ENCODE results near the gene NEURL1B.
"Not testable (repeated sequence)": the region's sequence is repeated elsewhere in the genome, so short reads cannot be mapped to it uniquely, and the experiment has no call there.

NEURL1B gene, protein sequence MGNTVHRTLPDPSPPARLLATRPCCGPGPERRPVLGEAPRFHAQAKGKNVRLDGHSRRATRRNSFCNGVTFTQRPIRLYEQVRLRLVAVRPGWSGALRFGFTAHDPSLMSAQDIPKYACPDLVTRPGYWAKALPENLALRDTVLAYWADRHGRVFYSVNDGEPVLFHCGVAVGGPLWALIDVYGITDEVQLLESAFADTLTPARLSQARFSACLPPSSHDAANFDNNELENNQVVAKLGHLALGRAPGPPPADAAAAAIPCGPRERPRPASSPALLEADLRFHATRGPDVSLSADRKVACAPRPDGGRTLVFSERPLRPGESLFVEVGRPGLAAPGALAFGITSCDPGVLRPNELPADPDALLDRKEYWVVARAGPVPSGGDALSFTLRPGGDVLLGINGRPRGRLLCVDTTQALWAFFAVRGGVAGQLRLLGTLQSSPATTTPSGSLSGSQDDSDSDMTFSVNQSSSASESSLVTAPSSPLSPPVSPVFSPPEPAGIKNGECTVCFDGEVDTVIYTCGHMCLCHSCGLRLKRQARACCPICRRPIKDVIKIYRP

DNA sequence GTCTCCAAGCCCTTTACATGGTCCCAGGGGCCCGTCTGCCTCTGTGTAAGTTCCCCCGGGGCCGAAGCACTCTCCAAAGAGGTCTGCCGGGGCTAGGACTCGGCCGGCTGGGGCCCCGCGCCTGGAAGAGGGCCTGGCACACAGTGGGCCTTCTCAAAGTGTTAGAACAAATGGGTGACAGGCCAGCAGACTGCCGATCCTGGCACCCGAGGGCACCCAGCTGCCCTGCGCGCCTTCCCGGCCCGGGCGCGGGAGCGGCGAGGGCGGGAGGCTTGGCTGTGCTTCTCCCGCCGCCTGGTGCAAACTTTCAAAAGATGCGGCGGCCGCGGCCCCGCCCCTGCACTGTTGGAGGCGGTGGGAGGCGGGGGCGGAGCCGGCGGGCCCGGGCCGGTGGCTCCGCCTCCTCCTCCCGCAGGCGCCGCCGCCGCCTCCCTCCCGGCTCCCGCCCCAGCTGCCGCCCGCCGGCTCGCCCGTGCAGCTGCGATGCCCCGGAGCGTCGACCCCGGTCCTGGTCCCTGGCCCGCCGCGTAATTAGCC, at the start of gene NEURL1B:
NEURL1B (plus strand) TSS at position 442 of the 537 bp plus-strand sequence. CDS start 144 bp downstream, outside the sequence.
- DNase-seq (ENCODE audit: low spot score): peak; percentile 89

DNA sequence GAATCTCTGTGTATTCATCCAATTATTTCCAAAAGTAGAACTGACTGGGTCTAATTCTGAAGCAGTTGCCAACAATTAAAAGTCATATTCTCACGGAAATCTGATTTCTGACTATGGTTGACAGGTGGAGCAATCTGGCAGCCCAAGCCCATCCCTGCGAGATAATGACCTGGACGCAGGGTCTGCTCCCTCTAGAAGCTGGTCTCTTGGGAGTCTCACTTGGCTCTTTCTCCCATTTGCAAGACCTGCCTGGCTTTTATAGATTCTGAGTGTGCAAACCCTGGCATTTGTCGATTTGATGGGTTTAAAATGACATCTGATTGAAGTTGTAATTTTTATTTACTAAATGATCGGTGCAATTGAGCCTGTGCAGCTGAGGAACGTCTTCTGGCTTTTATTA, 49.4 kb upstream of the NEURL1B start:
- DNase-seq (ENCODE audit: low spot score): no peak

DNA sequence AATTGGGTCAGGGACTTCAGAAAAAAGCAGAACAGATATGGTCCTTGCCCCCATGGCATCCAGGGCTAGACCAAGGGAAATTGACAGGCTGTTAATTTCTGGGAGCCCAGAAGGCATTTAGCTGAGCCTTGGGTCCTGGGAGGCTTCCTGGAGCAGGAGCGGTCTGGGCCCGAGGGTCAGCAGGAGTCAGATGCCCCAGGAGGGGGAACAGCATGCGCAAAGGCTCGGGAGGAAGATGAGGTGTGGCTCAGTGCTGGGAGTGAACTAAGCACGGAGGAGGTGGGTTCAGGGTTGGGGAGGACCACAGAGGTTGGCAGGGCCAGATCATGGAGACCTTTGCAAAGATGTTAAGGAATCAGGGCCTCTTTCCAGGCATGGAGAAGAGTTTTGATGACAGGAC, 48.2 kb upstream of the NEURL1B start:
- no peak for DNase-seq (ENCODE audit: low spot score)

DNA sequence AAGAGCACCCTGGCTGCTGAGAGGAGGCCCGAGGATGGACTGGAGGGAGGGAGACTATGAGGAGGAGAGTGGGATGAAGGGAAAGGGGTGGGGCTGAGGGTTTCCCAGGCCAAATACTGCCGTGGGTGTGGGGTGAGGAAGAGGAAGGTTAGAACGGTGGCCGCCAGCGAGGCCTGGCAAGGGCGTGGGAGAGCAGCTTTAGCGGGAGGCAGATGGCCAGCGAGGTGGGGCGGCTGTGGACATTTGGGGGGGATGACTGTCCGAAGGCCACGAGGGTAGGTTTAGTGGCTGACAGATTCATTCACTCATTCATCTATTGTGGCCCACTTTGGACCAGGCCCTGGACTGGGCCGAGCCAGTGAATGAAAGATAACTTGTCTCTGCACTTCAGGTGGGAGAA, 47.8 kb upstream of the NEURL1B start:
- DNase-seq (ENCODE audit: low spot score): no peak

DNA sequence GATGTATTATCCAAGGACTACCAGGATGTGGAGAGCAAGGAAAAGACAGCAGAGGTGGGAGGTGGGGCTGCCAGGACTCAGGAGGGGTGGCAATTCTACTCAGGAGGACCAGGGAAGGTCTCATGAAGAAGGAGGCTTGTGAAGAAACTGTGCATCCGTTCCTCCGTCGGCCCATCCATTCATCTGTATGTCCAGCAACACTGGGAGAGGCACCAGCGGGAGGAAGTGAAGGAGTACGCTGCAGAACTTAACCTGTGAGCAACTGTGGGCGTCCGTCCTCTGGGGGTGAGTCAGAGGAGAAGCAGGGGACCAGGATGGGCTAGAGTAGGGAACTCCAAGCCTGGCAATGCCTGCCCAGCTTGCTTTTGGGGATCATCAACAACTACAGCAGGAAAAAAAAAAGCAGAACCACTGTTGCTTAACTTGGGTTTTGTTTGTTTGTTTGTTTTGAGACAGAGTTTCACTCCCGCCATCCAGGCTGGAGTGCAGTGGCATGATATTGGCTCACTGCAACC, 47.3 kb upstream of the NEURL1B start:
- no peak for DNase-seq (ENCODE audit: low spot score)

DNA sequence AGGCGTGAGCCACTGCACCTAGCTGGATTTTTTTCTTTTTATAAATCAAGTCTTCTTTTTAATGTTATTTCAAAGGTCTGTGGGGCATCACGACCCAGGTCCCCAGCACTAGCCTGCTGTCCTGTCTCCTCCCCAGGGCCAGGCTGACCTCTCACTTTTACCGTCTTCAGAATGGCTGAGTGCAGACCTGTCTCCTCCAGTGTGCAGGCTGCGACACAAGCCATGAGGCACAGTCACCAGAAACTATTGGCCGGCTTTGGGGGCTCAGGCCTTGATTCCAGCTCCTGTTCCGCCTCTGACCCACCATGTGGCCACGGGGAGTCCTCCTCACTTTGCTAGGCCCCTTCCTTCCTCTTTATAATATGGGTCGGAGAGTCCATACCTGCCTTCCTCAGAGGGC, 46.6 kb upstream of the NEURL1B start:
- no peak for DNase-seq (ENCODE audit: low spot score)

DNA sequence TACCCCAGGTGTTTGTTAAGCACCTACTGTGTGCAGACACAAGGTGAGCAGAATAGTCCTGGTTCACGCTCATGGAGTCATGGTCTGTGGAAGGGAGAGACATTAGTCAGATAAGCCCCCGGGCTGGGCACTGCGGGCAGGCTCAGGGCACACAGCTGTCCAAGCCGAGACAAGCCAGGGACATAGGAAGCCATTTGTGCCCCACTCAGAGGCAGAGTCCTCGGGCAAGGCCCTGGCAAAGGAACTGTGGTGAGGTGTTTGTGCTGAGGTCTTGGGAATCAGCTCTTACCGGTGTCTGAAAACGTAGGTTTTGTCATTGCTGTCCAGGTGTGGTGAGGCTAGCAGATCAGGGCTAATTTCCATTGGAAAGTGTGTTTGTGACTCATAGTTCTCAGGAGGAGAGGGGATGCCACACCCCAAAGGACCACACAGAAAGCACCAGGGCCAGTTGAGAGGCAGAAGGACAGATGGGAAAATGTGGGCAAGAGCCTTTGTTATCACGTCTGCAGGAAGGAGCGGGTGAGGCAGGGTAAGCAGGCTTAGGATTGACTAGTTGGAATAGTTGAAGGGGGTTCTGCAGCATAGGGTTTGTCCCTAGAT, 46.1 kb upstream of the NEURL1B start:
- DNase-seq (ENCODE audit: low spot score): no peak

DNA sequence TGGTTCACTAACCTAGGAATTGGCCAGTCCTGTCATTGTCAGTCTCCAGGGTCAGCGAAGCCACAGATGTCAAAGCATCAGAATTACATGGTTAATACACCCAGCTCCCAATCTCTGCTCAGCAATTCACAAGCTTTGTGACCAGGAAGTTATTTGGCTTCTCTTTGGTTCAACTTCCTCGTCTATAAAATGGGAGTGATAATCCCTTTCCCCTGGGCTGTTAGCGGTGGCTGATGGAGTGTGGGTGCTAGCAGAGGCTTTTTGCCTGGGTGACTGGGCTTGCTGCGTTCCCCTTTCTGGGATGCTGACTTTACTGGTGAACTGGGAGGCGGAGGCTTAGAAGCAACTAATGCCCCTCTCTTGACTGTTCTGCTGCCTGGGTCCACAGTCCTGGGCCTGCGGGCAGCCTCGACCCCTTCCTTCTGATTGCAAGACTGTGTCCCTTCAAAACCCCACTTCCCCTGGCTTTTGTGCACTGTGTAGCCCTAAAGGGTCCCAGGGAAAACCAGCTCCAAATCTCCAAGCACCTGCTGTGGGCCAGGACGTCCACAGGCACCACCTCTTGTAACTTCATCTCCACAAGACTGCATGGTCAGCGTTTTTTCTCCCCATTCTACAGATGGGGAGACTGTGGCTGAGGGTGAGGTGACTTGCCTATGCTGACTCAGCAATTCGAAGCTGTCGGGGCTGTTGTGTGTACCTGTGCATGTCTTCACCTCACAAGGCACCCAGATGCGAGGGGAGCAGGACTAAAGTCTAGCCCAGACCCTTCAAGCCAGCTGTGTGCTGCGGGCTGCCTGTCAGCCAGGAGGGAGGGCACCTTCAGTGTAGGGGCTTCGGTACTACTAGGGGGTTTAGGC, 45.2 kb upstream of the NEURL1B start:
- no peak for DNase-seq (ENCODE audit: low spot score)

DNA sequence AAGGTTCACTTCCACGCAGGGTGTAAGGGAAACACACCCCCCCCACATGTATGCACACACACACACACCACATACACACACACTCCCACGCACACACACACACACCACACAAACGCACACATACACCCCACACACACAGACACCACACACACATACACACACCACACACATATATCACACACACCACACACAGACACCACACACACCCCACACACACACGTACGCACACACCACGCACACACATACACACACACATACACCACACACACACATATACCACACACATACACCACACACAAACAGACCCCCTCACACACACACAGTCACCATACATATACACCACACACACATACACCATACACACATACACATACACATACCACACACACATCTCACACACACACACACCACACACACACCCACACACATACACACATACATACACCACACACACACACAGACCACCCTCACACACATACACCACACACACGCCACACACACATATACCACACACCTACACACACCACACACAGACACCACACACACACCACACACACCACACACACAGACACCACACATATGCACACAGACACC, 44.3 kb upstream of the NEURL1B start:
- no peak for DNase-seq (ENCODE audit: low spot score)

DNA sequence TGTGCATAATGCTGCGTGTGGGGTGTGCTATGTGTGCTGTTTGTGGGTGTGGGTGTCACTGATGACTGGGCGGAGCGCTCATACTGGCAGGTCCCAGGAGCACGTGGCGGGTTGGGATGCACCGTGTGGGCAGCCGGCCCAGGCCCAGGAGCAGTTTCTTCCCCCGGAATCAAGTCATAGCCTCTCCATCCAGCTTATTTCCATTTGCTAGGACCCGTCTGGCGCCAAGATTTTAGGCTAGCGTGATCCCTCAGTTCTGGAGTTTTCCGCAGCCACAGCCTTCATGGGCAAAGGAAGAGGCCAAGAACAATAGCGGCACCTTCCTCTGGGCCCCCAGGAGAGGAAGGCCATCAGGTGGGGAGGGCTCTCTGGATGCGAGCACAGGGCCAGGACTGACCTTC, 43.3 kb upstream of the NEURL1B start:
- DNase-seq (ENCODE audit: low spot score): no peak

DNA sequence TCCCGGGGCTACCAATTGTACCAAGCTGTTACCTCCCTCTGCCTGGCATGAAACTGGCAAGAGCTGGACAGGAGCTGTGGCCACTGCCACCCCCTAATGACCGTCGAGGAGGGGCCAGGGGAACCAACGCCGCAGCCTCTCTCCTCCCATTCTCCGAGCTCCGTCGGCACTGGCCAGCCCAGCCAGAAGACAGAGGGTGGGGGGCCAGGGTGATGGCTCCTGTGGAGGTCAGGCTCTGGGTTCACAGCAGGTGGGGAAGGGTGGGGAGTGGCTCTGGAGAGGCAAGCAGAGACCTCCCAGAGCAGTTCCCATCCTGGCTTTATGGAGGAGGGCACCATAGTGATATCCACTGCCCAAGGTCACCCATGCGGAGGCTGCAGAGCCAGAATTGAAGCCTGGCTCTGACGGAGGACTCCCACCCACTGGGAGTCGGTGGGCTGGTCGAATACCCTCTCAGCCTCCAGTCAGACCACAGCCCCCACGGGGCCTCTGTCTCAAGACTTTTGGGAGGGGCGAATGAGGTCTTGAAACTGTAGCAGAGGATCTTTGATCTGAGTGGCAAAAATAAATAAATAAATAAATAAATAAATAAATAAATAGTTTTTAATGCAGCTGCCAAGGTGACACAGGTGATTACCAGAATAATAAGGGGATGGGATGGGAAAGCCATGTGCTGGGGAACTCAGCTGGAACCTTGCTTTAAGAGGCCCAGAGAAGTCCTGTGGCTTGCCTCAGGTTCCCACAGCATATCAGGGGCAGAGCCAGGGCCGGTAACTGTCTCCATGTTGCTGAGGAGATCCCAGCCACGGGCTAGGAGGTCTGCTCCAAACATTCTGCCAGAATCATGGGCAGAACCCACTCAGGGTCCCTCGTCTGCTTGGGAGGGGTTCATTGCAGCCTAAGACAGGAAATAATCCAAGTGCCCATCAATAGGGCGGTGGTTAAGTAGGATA, 42.5 kb upstream of the NEURL1B start:
- no peak for DNase-seq (ENCODE audit: low spot score)

DNA sequence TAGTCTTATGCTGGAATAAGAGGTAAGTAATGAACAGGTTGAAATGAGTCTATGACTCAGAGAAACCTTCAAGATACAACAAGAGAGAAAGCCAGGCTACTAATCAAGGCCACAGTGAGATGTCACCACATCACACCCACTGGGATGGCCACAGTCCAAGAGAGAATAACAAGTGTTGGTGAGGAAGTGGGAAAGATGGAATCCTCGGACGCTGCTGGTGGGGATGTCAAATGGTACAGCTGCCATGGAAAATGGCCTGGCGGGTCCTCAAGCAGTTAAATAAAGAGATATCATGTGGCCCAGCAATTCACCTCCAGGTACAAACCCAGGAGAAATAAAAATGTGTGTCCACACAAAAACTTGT, 41.9 kb upstream of the NEURL1B start:
- no peak for DNase-seq (ENCODE audit: low spot score)

DNA sequence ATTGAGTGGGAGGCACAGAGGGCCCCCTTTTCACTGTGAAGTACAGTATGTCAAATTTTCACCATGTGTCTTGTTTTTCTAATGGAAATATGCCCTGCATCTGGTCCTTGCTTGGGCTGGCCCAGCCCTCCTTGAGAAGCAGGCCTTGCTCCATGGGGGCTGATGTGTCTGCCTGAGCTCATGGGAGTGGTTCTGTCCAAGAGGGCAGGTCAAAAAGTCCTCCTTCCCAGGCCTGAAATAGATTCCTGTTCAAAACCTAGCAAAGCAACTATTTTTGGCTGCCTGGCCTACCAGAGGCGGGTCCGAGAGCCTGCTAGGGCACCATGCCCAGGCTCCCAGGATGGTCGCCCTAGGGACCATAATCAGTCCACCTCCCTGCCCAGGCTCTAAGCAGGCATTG, 40.5 kb upstream of the NEURL1B start:
- no peak for DNase-seq (ENCODE audit: low spot score)

DNA sequence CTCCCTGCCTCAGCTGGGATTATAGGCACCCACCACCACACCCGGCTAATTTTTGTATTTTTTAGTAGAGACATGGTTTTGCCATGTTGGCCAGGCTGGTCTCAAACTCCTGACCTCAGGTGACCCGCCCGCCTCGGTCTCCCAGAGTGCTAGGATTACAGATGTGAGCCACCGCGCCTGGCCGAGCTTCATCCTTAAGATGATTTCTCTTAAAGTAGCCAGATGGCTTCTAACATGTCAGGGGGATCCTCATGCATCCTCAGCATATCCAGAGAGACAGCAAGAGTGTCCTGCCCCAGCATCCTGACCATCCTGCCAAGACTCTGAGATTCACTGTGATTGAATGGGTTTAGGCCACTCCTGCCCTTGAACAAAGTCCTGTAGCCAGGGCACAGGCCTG, 39.5 kb upstream of the NEURL1B start:
- DNase-seq (ENCODE audit: low spot score): not testable (repeated sequence)

DNA sequence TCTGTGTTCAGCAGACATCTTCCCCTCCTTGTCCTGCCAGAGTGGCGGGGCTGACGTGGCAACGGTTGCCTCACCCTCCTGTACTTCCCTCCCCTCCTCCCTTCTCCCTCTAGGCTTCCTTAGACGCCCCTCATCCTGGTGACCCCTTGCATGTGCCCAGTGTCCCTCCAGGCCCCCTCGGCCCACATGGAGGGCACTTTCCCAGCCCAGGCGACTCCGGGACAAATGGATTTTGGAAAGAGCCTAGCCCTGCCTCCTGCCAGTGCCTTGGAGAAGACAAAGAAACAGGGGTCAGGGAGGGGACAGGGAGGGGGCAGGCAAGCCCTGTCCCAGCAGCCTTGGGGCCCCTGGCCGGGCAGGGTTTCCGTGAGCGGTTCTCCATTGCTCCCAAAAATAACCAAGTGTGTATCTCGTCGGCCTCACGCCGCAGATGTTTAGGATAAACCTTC, 38.3 kb upstream of the NEURL1B start:
- no peak for DNase-seq (ENCODE audit: low spot score)

DNA sequence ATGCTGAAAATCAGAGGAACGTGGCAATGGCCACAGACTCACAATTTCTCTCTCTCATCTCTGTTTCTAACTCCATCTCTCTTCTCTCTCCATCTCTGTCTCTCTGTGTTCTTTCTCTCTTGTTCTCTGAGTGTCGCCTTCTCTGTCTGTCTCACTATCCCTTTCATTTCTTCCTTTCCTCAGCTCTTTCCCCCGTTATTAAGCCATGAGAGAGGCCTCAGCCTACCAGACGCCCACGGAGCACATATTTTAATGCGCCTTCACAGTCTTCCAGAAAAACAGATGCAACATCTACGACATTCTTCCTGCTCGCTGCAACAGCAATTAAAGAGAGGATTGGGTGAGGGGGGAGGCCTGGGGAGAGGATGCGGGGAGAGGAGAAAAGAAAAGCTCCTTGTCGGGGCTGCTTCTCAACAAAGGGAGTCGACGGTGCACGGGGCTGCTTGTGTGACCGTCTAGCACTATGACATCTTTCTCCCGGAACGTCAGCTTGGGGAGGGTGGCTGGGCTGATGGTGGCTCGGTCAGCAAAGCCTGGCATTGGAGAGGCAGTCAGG, 37.7 kb upstream of the NEURL1B start:
- no peak for DNase-seq (ENCODE audit: low spot score)

DNA sequence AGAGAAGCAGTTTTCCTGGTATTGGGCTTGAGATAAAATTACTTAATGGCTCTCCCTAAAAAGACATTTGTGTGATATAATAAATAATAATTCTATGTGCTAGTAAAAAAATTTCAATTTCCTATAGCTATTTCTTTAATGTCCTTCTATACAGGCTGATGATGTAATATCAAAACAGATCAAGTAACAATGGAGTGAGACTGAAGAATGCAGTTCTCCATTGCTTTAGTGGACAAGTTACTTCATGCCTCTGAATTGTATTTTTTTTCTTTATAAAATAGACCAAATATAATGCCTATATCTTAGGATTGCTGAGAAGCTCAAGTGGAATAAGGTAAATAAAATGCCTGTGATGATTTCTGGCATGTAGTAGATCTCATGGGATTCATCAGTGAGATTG, 35.6 kb upstream of the NEURL1B start:
- DNase-seq (ENCODE audit: low spot score): no peak

DNA sequence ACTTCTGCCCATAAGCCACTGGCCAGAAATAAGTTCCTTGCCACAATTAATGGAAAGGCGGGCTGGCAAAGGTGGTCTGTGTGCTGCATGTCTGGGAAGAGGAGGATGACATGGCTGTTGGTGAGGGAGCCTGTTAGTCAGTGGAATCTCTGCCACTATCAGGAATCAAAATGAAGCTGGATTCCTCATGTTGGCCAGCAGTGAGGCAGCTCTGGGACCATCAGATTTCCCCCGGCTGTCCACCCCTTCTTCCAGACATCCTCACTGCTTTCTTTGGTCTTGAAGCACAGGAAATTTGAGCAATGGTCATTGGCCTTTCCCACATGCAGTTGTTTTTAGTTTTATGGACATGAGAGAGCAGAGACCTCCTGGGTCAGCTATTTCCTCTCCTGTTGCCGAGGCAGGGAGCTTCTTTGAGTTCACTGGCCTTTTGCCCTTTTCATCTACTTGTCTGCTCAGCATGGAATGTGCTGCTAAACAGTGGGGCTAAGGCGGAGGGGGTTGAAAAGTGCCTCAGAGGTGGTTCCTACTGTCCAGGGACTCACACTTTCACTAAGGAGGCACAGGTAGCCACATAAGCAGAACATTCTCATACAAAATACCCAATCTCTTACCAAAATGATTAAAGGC, 34.8 kb upstream of the NEURL1B start:
- no peak for DNase-seq (ENCODE audit: low spot score)

DNA sequence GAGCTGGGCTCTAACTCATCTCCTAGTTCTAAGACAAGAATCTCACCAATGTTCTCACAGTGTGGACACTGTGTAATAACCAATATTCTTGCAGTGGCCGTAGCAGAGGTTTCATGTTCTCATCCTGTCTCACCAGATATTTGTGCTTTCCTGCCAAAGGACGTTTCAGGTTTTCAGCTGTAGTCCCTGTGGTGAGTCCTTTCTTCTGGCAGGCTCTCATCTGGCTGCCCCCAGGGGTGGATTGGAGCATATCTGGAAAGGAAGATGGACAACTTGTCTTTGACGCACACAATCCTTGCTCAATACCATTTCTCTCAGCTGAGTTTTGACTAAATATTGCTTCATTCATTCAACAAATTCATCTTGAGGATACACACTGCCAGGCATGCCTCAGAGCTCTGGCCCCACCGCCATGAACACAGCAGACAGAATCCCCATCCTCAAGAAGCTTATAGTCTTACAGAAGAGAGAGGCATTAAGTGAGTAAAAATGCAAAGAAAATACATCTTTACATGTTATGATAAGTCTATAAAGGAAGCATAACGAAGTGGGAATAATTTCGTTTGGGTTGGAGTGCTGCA, 33.8 kb upstream of the NEURL1B start:
- DNase-seq (ENCODE audit: low spot score): no peak
